Activated naive CD8-positive, alpha-beta T cell treated with anti-CD3 and anti-CD28 coated beads, Interleukin-2, amount 10 ng/mL, durations not matched to agents 7 days and 5 days (primary cell): Measurements from ENCODE around the gene SLC7A7. TPM values are rescaled to one million over a fixed set of nuclear protein-coding genes. Genes with fewer than 3 reads are reported as not detected.
A peak's percentile ranks its signal among the peaks of the same experiment; 100 is the strongest.
"Not testable (repeated sequence)": the region's sequence is repeated elsewhere in the genome, so short reads cannot be mapped to it uniquely, and the experiment has no call there.

Experiments used
- ATAC-seq: fragments of 150-1000 bp; cut with Tn5 transposase; one replicate; pipeline ENCODE4 v1.10.0; 2021; ENCODE audit warnings: low read depth, moderate library complexity
- POLR2A ChIA-PET: fragments of 350-600 bp; sonication (Branson Sonifier 250); formaldehyde crosslinking; loops from one replicate; lab custom pipeline; 2021; ENCODE audit warnings: antibody characterized with exemption; lab: Charles Lee
- DNase-seq: peaks from one replicate; pipeline ENCODE4 v3.0.0; 2021
- H3K27ac Mint-ChIP-seq: one replicate; pipeline ENCODE4 v1.8.0; 2022; ENCODE audit warnings: mild to moderate bottlenecking, mixed read lengths
- H3K27me3 Mint-ChIP-seq: one replicate; pipeline ENCODE4 v1.8.0; 2022; ENCODE audit warnings: mild to moderate bottlenecking, moderate library complexity, mixed read lengths
- H3K36me3 Mint-ChIP-seq: one replicate; pipeline ENCODE4 v1.8.0; 2021; ENCODE audit warnings: mild to moderate bottlenecking, mixed read lengths
- H3K4me1 Mint-ChIP-seq: one replicate; pipeline ENCODE4 v1.8.0; 2021; ENCODE audit warnings: mixed read lengths
- H3K4me3 Mint-ChIP-seq: one replicate; pipeline ENCODE4 v1.8.0; 2022; ENCODE audit warnings: mild to moderate bottlenecking, moderate library complexity, mixed read lengths
- H3K9me3 Mint-ChIP-seq: one replicate; pipeline ENCODE4 v1.8.0; 2021; ENCODE audit warnings: mixed read lengths
- total RNA-seq, 2 experiments: library from RNA; stranded (reverse); gene quantifications; one replicate each; pipeline ENCODE4 v1.2.3, GENCODE V29; 2021

Gene SLC7A7
- 1 to 10 TPM in 1 of 2 experiments, under 1 TPM in 1; 0.89 to 2.5 TPM for total RNA-seq

DNA sequence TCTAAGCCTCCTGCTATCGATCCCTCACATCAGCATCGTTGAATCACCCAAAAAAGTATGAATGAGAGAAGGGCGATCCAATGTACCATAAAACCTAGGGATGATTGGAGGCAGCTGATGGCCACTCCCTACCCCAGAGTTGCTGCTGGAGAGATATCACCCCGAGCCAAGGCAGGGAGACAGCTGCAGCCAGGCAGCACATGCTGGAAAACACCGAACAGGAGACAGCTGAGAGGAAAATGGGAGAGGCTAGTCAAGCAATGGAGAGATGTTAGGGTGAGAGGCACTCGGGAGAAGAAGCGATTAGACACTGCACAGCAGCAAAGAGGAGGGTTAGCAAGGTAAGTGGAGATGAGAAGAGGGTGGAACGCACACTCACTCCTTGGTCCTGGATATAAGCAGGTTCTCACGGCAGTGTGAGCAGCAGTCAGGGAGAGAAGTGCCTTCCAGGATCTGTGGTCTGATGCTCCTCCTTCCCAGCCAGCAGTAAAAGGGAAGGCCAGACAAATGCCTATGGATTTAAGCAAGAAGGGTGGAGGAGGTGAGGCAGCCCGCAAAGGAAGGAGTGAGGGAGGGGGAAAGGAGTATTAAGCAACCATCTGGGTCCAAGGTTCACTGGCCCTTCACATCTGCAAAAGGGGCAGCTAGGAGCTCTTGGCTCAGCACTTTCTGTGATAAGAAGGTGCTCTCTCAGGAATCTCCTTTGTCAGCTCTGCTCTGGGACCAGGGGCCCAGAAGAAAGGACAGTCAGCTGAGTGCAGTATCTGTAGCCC is at the start of gene SLC7A7:
Gene SLC7A7 (minus strand): TSS at position 495 of the 773 bp plus-strand sequence. CDS start 2,037 bp downstream, outside the sequence.
- H3K27me3 Mint-ChIP-seq = peaks cover 15% of the 10 kb centered on the region

GRCh38 chr14:22864979-22865378 is 49.7 kb upstream of the SLC7A7 start:
- Mint-ChIP-seq H3K9me3 (peaks cover 7% of the 10 kb centered on the region), H3K27ac (no peak overlapping the region), H3K4me1 (no peaks in the 10 kb centered on the region), H3K36me3 (peaks cover 10% of the 10 kb centered on the region), H3K4me3 (no peak overlapping the region), H3K27me3 (peaks cover 42% of the 10 kb centered on the region)
- ATAC-seq (no peak), DNase-seq (no peak)
- POLR2A ChIA-PET = no interaction called here

More for the DNA sequence above, at the start of gene SLC7A7:
- Mint-ChIP-seq H3K9me3 (no peaks in the 10 kb centered on the region), H3K27ac (no peak within 1 kb of the TSS), H3K36me3 (no peaks in the 10 kb centered on the region), H3K4me3 (no peak within 1 kb of the TSS), H3K4me1 (peaks cover 20% of the 10 kb centered on the region)
- ATAC-seq (no peak), DNase-seq (no peak)
- POLR2A ChIA-PET = interaction anchor here (1.4 kb wide), 1 partner anchor 23 kb away, joined by 3 read pairs; no protein-coding TSS in a partner anchor

- Mint-ChIP-seq H3K27me3 (peaks cover 65% of the 10 kb centered on the region), H3K36me3 (peaks cover 12% of the 10 kb centered on the region), H3K9me3 (peaks cover 7% of the 10 kb centered on the region), H3K4me3 (no peak overlapping the region), H3K4me1 (peaks cover 8% of the 10 kb centered on the region), H3K27ac (no peak overlapping the region)
- ATAC-seq = no peak
- POLR2A ChIA-PET = interaction anchor here (1.5 kb wide), 1 partner anchor 9 kb away, joined by 5 read pairs; no protein-coding TSS in a partner anchor
- DNase-seq = no peak
Measured at GRCh38 chr14:22861651-22862050, 46.4 kb upstream of the SLC7A7 start.

GRCh38 chr14:22860377-22860776 is 45.1 kb upstream of the SLC7A7 start:
- H3K4me3 Mint-ChIP-seq, DNase-seq, H3K27ac Mint-ChIP-seq, H3K36me3 Mint-ChIP-seq, H3K9me3 Mint-ChIP-seq, ATAC-seq: not testable (repeated sequence)
- H3K4me1 Mint-ChIP-seq = peaks cover 11% of the 10 kb centered on the region
- POLR2A ChIA-PET = interaction anchor here (1.2 kb wide), 1 partner anchor 11 kb away, joined by 4 read pairs; no protein-coding TSS in a partner anchor
- H3K27me3 Mint-ChIP-seq = peaks cover 66% of the 10 kb centered on the region

DNA sequence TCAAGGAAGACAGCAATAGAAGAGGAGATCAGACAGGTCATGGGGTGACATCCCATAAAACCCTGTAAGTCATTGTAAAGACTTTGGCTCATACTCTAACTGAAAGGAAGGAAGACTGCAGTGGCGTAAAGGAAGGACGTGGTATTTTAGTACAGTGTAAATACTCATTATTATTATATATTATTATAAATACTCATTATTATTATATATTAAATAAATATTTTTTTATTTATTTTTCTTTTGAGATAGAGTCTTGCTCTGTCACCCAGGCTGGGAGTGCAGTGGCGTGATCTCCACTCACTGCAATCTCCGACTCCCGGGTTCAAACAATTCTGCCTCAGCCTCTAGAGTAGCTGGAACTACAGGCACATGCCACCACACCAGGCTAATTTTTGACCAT is 41.2 kb upstream of the SLC7A7 start:
- peaks cover 50% of the 10 kb centered on the region for H3K27me3 Mint-ChIP-seq
- no peak overlapping the region for H3K27ac Mint-ChIP-seq
- POLR2A ChIA-PET = no interaction called here
- H3K4me3 Mint-ChIP-seq = no peak overlapping the region
- H3K9me3 Mint-ChIP-seq = peaks cover 1% of the 10 kb centered on the region
- peaks cover 28% of the 10 kb centered on the region for H3K4me1 Mint-ChIP-seq
- DNase-seq (no peak), ATAC-seq (no peak)
- peaks cover 5% of the 10 kb centered on the region for H3K36me3 Mint-ChIP-seq

- Mint-ChIP-seq H3K27ac (peak overlapping the region; percentile 34), H3K4me1 (peaks cover 33% of the 10 kb centered on the region), H3K9me3 (no peaks in the 10 kb centered on the region), H3K27me3 (peaks cover 40% of the 10 kb centered on the region), H3K4me3 (no peak overlapping the region), H3K36me3 (peaks cover 3% of the 10 kb centered on the region)
- ATAC-seq (no peak), DNase-seq (no peak)
- POLR2A ChIA-PET = interaction anchor here (0.6 to 3.2 kb wide), 7 partner anchors 16 to 987 kb away, joined by 3 to 27 read pairs (median 4); no protein-coding TSS in a partner anchor
Measured at GRCh38 chr14:22854963-22855724, 39.9 kb upstream of the SLC7A7 start.

GRCh38 chr14:22854296-22854695 is 39.1 kb upstream of the SLC7A7 start:
- not testable (repeated sequence) for H3K4me3 Mint-ChIP-seq, H3K9me3 Mint-ChIP-seq, DNase-seq, H3K36me3 Mint-ChIP-seq, ATAC-seq, H3K27ac Mint-ChIP-seq
- H3K4me1 Mint-ChIP-seq = peaks cover 33% of the 10 kb centered on the region
- POLR2A ChIA-PET = interaction anchor here (0.7 to 3.2 kb wide), 8 partner anchors 17 to 986 kb away, joined by 3 to 27 read pairs (median 4); no protein-coding TSS in a partner anchor
- H3K27me3 Mint-ChIP-seq = peaks cover 34% of the 10 kb centered on the region

- no peaks in the 10 kb centered on the region for H3K9me3 Mint-ChIP-seq
- H3K4me1 Mint-ChIP-seq = peaks cover 30% of the 10 kb centered on the region
- H3K36me3 Mint-ChIP-seq = peaks cover 2% of the 10 kb centered on the region
- peak; percentile 82 for ATAC-seq
- peak overlapping the region; percentile 80 for H3K27ac Mint-ChIP-seq
- POLR2A ChIA-PET = interaction anchor here (0.6 to 3.2 kb wide), 5 partner anchors 23 to 296 kb away, joined by 3 to 27 read pairs (median 4); partner anchors contain the start of gene DAD1
- H3K4me3 Mint-ChIP-seq = peak overlapping the region; percentile 82
- peak; percentile 95 for DNase-seq
- peaks cover 35% of the 10 kb centered on the region for H3K27me3 Mint-ChIP-seq
Measured at GRCh38 chr14:22852940-22853767, 37.9 kb upstream of the SLC7A7 start.

DNA sequence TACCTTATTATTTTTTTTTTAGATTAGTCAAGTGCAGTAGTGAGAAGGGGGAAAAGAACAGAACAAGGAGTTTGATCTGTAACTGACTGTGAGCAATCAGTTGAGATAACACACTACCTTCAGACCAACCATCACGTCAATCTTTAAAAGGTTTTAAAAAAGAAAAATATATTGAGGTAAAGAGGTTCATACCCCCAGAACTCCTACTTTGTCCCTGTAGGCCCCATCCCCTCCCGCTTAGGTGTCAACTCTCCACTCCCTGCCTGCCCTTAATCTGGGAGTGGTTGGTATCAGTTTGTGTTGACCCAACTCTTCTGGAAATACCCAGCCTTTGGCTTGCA is 37.3 kb upstream of the SLC7A7 start:
- no peaks in the 10 kb centered on the region for H3K9me3 Mint-ChIP-seq
- H3K4me1 Mint-ChIP-seq = peaks cover 30% of the 10 kb centered on the region
- ATAC-seq (no peak), DNase-seq (no peak)
- peak overlapping the region; percentile 82 for H3K4me3 Mint-ChIP-seq
- peaks cover 2% of the 10 kb centered on the region for H3K36me3 Mint-ChIP-seq
- POLR2A ChIA-PET = interaction anchor here (0.6 to 3.2 kb wide), 5 partner anchors 22 to 295 kb away, joined by 3 to 27 read pairs (median 4); partner anchors contain the start of gene DAD1
- H3K27ac Mint-ChIP-seq = peak overlapping the region; percentile 80
- peaks cover 31% of the 10 kb centered on the region for H3K27me3 Mint-ChIP-seq

- Mint-ChIP-seq H3K4me1 (peaks cover 31% of the 10 kb centered on the region), H3K27me3 (peaks cover 27% of the 10 kb centered on the region)
- H3K27ac Mint-ChIP-seq, ATAC-seq, H3K36me3 Mint-ChIP-seq, H3K4me3 Mint-ChIP-seq, H3K9me3 Mint-ChIP-seq, DNase-seq: not testable (repeated sequence)
- POLR2A ChIA-PET = interaction anchor here (0.6 to 3.2 kb wide), 5 partner anchors 22 to 295 kb away, joined by 3 to 27 read pairs (median 4); partner anchors contain the start of gene DAD1
Measured at GRCh38 chr14:22852178-22852577, 36.9 kb upstream of the SLC7A7 start.

GRCh38 chr14:22850944-22851764 is 35.9 kb upstream of the SLC7A7 start:
- Mint-ChIP-seq H3K36me3 (no peaks in the 10 kb centered on the region), H3K4me1 (peaks cover 29% of the 10 kb centered on the region), H3K4me3 (peak overlapping the region; percentile 10), H3K27me3 (peaks cover 25% of the 10 kb centered on the region), H3K27ac (peak overlapping the region; percentile 21), H3K9me3 (no peaks in the 10 kb centered on the region)
- POLR2A ChIA-PET = interaction anchor here (0.9 to 1.9 kb wide), 4 partner anchors 21 to 281 kb away, joined by 3 to 7 read pairs (median 6); no protein-coding TSS in a partner anchor
- ATAC-seq (peak; percentile 31), DNase-seq (peak; percentile 53)
